Astrocyte (in vitro differentiated cells and primary cell): ENCODE measurements around the gene COL5A1. TPM values are rescaled to one million over a fixed set of nuclear protein-coding genes. Genes with fewer than 3 reads are reported as not detected.

Experiments
- DNase-seq: peaks from one replicate; pipeline ENCODE4 v3.0.0-alpha.2; 2010; ENCODE audit warnings: low read depth
- FAIRE-seq: peaks from 2 replicates; lab custom pipeline; 2011; peaks lifted over from hg19 to GRCh38; lab: Jason Lieb, UNC
- H2AFZ ChIP-seq: 2 replicates; pipeline ENCODE4 v1.6.0; 2012; ENCODE audit warnings: low read depth, low read length, inconsistent platforms
- H3K27ac ChIP-seq: 2 replicates; pipeline ENCODE4 v1.5.1; 2011; ENCODE audit warnings: low read depth, low read length, inconsistent platforms
- H3K27me3 ChIP-seq: 2 replicates; pipeline ENCODE4 v1.6.0; 2011; ENCODE audit warnings: low read length, inconsistent platforms; ENCODE audit not compliant: insufficient read depth
- H3K36me3 ChIP-seq: 2 replicates; pipeline ENCODE4 v1.5.1; 2011; ENCODE audit warnings: low read length, inconsistent platforms; ENCODE audit not compliant: insufficient read depth
- H3K4me1 ChIP-seq: 2 replicates; pipeline ENCODE4 v1.5.1; 2011; ENCODE audit warnings: low read length, inconsistent platforms; ENCODE audit not compliant: insufficient read depth
- H3K4me2 ChIP-seq: 2 replicates; pipeline ENCODE4 v1.6.0; 2012; ENCODE audit warnings: low read length, inconsistent platforms
- H3K4me3 ChIP-seq: 2 replicates; pipeline ENCODE4 v1.5.1; 2011; ENCODE audit warnings: low read depth, mild to moderate bottlenecking, low read length, inconsistent platforms; ENCODE audit not compliant: insufficient read depth
- H3K79me2 ChIP-seq: 2 replicates; pipeline ENCODE4 v1.6.0; 2012; ENCODE audit warnings: mild to moderate bottlenecking, low read length, inconsistent platforms; ENCODE audit not compliant: insufficient read depth
- H3K9ac ChIP-seq: 2 replicates; pipeline ENCODE4 v1.6.0; 2012; ENCODE audit warnings: mild to moderate bottlenecking, low read length, inconsistent platforms
- H3K9me3 ChIP-seq: 2 replicates; pipeline ENCODE4 v1.5.1; 2012; ENCODE audit warnings: low read depth, mild to moderate bottlenecking, low read length, inconsistent platforms; ENCODE audit not compliant: insufficient read depth
- H4K20me1 ChIP-seq: 2 replicates; pipeline ENCODE4 v1.6.0; 2012; ENCODE audit warnings: low read length, inconsistent platforms; ENCODE audit not compliant: insufficient read depth
- H3K27ac Mint-ChIP-seq: one replicate; pipeline ENCODE4 v1.8.0; 2021; ENCODE audit warnings: mild to moderate bottlenecking, mixed read lengths; ENCODE audit not compliant: unreplicated experiment
- H3K27me3 Mint-ChIP-seq: one replicate; pipeline ENCODE4 v1.8.0; 2021; ENCODE audit warnings: low read depth, mixed read lengths; ENCODE audit not compliant: unreplicated experiment
- H3K36me3 Mint-ChIP-seq: one replicate; pipeline ENCODE4 v1.8.0; 2021; ENCODE audit warnings: low read depth, mixed read lengths; ENCODE audit not compliant: unreplicated experiment
- H3K4me1 Mint-ChIP-seq: one replicate; pipeline ENCODE4 v1.8.0; 2021; ENCODE audit warnings: low read depth, mixed read lengths; ENCODE audit not compliant: unreplicated experiment
- H3K4me3 Mint-ChIP-seq: one replicate; pipeline ENCODE4 v1.8.0; 2021; ENCODE audit warnings: mild to moderate bottlenecking, moderate library complexity, mixed read lengths; ENCODE audit not compliant: unreplicated experiment
- H3K9me3 Mint-ChIP-seq: one replicate; pipeline ENCODE4 v1.8.0; 2021; ENCODE audit warnings: mild to moderate bottlenecking, mixed read lengths; ENCODE audit not compliant: unreplicated experiment
- CTCF ChIP-seq: IDR thresholded peaks from 2 replicates; pipeline ENCODE4 v1.5.1; 2011; ENCODE audit warnings: low read depth, mild to moderate bottlenecking, inconsistent platforms, low read length, moderate library complexity; ENCODE audit not compliant: insufficient read depth
- EZH2 ChIP-seq: IDR thresholded peaks from 2 replicates; pipeline ENCODE4 v1.6.1; 2012; ENCODE audit warnings: mild to moderate bottlenecking, low read length, inconsistent platforms; ENCODE audit not compliant: insufficient read depth
- total RNA-seq: library from RNA; stranded (reverse); gene quantifications from 2 replicates; pipeline ENCODE4 v1.2.1, GENCODE V29; 2021

The COL5A1 gene
- total RNA-seq, 1 donor from 2014 or later = 1,055 TPM

- Histone ChIP-seq H3K9me3 (peaks cover 5% of the 10 kb centered on the region), H4K20me1 (peaks cover 93% of the 10 kb centered on the region), H3K4me2 (no peak overlapping the region), H3K27ac (no peak overlapping the region), H3K79me2 (peaks cover 92% of the 10 kb centered on the region), H2AFZ (no peak overlapping the region), H3K36me3 (peaks cover 13% of the 10 kb centered on the region), H3K4me3 (no peak overlapping the region), H3K4me1 (peaks cover 26% of the 10 kb centered on the region), H3K9ac (no peak overlapping the region), H3K27me3 (no peaks in the 10 kb centered on the region)
- H3K4me3 Mint-ChIP-seq = no peak overlapping the region
- no peak for TF ChIP-seq EZH2
- no peak for FAIRE-seq
- peak overlapping the region; percentile 83 for H3K27ac Mint-ChIP-seq
- no peak for DNase-seq
- H3K4me1 Mint-ChIP-seq = peaks cover 43% of the 10 kb centered on the region
- H3K9me3 Mint-ChIP-seq = no peaks in the 10 kb centered on the region
- H3K27me3 Mint-ChIP-seq = no peaks in the 10 kb centered on the region
- peaks cover 22% of the 10 kb centered on the region for H3K36me3 Mint-ChIP-seq
These were observed 14.9 kb downstream of the COL5A1 start for GRCh38 chr9:134656334-134657006.

GRCh38 chr9:134657666-134658377, 16.2 kb downstream of the COL5A1 start:
- H3K4me3 Mint-ChIP-seq = no peak overlapping the region
- peaks cover 28% of the 10 kb centered on the region for H3K36me3 Mint-ChIP-seq
- FAIRE-seq (no peak), DNase-seq (no peak)
- no peaks in the 10 kb centered on the region for H3K9me3 Mint-ChIP-seq
- Histone ChIP-seq H3K9me3 (peaks cover 5% of the 10 kb centered on the region), H3K4me1 (peaks cover 35% of the 10 kb centered on the region), H3K9ac (no peak overlapping the region), H3K4me2 (no peak overlapping the region), H3K4me3 (no peak overlapping the region), H3K79me2 (peaks cover 92% of the 10 kb centered on the region), H4K20me1 (peaks cover 93% of the 10 kb centered on the region), H2AFZ (no peak overlapping the region), H3K27me3 (no peaks in the 10 kb centered on the region), H3K36me3 (peaks cover 10% of the 10 kb centered on the region), H3K27ac (no peak overlapping the region)
- no peak overlapping the region for H3K27ac Mint-ChIP-seq
- peaks cover 50% of the 10 kb centered on the region for H3K4me1 Mint-ChIP-seq
- no peak for TF ChIP-seq CTCF
- TF ChIP-seq EZH2 = no peak
- no peaks in the 10 kb centered on the region for H3K27me3 Mint-ChIP-seq

- H3K36me3 ChIP-seq = peaks cover 7% of the 10 kb centered on the region
- peaks cover 92% of the 10 kb centered on the region for H4K20me1 ChIP-seq
- H3K9me3 ChIP-seq = peaks cover 5% of the 10 kb centered on the region
- H3K27ac ChIP-seq = no peak overlapping the region
- Mint-ChIP-seq H3K9me3 (no peaks in the 10 kb centered on the region), H3K36me3 (peaks cover 30% of the 10 kb centered on the region), H3K4me1 (peaks cover 51% of the 10 kb centered on the region), H3K27me3 (no peaks in the 10 kb centered on the region), H3K4me3 (no peak overlapping the region), H3K27ac (no peak overlapping the region)
- DNase-seq (no peak), FAIRE-seq (no peak)
- peaks cover 92% of the 10 kb centered on the region for H3K79me2 ChIP-seq
- H3K9ac ChIP-seq = no peak overlapping the region
- no peak overlapping the region for H3K4me3 ChIP-seq
- no peaks in the 10 kb centered on the region for H3K27me3 ChIP-seq
- no peak for TF ChIP-seq CTCF
- TF ChIP-seq EZH2 = no peak
- H2AFZ ChIP-seq = no peak overlapping the region
- peaks cover 33% of the 10 kb centered on the region for H3K4me1 ChIP-seq
- H3K4me2 ChIP-seq = no peak overlapping the region
These were observed 16.9 kb downstream of the COL5A1 start for GRCh38 chr9:134658378-134658955.
